ENCODE measurements around the gene SLA2.
"Not testable (repeated sequence)": the region's sequence is repeated elsewhere in the genome, so short reads cannot be mapped to it uniquely, and the experiment has no call there.

The SLA2 gene

GRCh38 chr20:36645998-36646397 is at the start of gene SLA2:
Gene SLA2 (minus strand): TSS chr20:36646196. CDS start chr20:36641335, 4,861 bp downstream.
- TF ChIP-seq POLR2A (IDR thresholded peaks at IDR 0.05; ENCODE audit: low read depth, low read length), result no peak
- no peak for FAIRE-seq
- no peak for DNase-seq (ENCODE audit: insufficient read length, low spot score)

DNA sequence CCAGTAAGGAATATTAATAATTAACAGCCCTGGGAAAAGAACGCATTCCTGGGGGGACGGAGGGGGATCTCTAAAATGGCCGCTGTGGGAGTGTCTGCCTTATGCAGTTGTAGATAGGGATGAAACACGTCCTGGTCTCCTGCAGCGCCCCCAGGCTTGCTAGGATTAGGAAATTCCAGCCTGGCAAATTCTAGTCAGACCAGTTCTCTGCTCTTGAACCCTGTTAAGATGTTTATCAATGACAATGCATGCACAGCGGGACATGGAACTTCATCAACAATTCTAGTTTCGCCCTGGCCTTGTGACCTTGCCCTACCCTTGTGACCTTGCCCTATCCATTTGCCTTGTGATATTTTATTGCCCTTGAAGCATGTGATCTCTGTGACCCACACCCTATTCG is 49.5 kb upstream of the SLA2 start:
- not testable (repeated sequence) for FAIRE-seq; DNase-seq (ENCODE audit: insufficient read length, low spot score)

DNA sequence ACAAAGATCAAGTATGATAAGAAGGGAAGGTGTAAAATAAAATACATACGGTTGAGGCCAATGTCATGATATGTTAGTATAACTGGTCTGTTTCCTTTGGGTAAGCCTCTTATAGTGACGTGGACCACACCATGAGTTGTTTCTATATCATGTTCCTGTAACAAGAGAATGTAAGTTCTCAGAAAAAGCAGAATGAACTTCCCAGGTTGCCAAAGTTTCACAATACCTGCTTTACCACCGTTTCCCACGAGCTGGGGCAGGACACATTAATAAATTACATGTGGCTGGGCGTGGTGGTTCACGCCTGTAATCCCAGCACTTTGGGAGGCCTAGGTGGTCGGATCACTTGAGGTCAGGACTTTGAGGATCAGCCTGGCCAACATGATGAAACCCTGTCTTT is 42.6 kb upstream of the SLA2 start:
- no peak for TF ChIP-seq POLR2A (IDR thresholded peaks at IDR 0.05; ENCODE audit: low read depth, low read length)
- FAIRE-seq (no peak), DNase-seq (ENCODE audit: insufficient read length, low spot score) (no peak)

- FAIRE-seq, result no peak
Observed at GRCh38 chr20:36687850-36688249, 41.9 kb upstream of the SLA2 start.

GRCh38 chr20:36686944-36687343 is 40.9 kb upstream of the SLA2 start:
- DNase-seq (ENCODE audit: insufficient read length, low spot score) (no peak), FAIRE-seq (no peak)
- no peak for TF ChIP-seq POLR2A (IDR thresholded peaks at IDR 0.05; ENCODE audit: low read depth, low read length)

More at GRCh38 chr20:36687850-36688249, 41.9 kb upstream of the SLA2 start:
- no peak for DNase-seq (ENCODE audit: insufficient read length, low spot score)
- no peak for TF ChIP-seq POLR2A (IDR thresholded peaks at IDR 0.05; ENCODE audit: low read depth, low read length)

DNA sequence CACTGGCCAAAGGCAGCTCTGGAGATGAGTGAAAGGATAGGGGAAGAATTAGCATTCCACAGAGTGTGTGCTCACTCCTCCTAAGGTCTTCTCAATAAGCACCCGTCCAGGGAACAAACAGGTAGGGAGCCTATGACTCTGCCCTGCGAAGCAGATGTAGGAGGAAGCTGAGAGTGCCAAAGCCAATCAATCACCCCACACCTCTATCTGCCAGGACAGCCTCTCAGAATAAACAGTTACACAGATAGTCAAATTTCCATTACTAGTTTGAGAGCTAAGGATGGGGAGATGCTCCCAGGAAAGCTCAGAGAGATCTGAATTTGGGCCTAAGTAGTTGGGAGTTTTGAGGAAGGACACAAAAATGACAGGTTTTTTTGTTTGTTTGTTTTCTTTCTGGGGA is 40.5 kb upstream of the SLA2 start:
- DNase-seq (ENCODE audit: insufficient read length, low spot score) (no peak), FAIRE-seq (no peak)
- TF ChIP-seq POLR2A (IDR thresholded peaks at IDR 0.05; ENCODE audit: low read depth, low read length), result no peak

- DNase-seq (ENCODE audit: insufficient read length, low spot score) (no peak), FAIRE-seq (no peak)
- TF ChIP-seq POLR2A (IDR thresholded peaks at IDR 0.05; ENCODE audit: low read depth, low read length), result no peak
Observed at GRCh38 chr20:36684747-36685146, 38.8 kb upstream of the SLA2 start.

DNA sequence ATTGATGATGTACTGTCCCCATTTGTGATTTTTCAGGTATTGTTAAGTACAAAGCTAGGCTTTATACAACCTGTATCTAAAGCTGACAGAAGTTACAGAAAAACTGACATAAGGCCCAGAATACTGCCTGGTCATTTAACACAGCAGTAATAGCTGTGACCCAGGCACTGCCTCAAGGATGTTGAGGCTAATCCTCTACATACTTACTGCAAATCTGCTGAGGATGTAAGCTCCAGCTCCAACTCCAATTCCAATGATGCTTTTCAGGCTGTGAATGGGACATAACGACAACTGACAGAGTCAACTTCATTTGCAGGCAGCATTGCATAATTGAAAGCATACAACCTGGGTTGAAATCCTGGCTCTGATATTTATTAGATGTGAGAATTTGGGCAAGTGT is 36.3 kb upstream of the SLA2 start:
- no peak for TF ChIP-seq POLR2A (IDR thresholded peaks at IDR 0.05; ENCODE audit: low read depth, low read length)
- no peak for DNase-seq (ENCODE audit: insufficient read length, low spot score)
- no peak for FAIRE-seq

DNA sequence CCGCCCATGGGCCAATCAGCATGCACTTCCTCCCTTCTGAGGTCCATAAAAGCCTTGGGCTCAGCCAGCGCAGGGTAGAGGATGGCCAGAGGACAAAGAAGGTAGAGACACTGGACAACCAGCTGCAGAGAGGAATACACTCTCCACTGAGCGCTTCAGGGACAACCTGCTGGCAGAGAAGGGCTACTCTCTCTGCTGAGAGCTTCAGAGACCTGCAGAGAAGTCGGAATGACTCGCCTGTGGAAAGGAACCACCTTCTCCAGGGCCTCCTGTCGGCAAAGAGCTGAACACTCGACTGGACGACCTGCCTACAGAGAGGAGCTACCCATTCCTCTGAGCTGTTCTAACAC is 31.4 kb upstream of the SLA2 start:
- no peak; the same call in 1 of the 2 replicates for TF ChIP-seq POLR2A (IDR thresholded peaks at IDR 0.05; ENCODE audit: low read depth, low read length)
- FAIRE-seq (no peak), DNase-seq (ENCODE audit: insufficient read length, low spot score) (no peak)

- no peak for TF ChIP-seq POLR2A (IDR thresholded peaks at IDR 0.05; ENCODE audit: low read depth, low read length)
- no peak for DNase-seq (ENCODE audit: insufficient read length, low spot score)
- FAIRE-seq, result no peak
Observed at GRCh38 chr20:36676701-36677421, 30.9 kb upstream of the SLA2 start.

- FAIRE-seq, result not testable (repeated sequence)
Observed at GRCh38 chr20:36675545-36675944, 29.5 kb upstream of the SLA2 start.

GRCh38 chr20:36672991-36673390 is 27.0 kb upstream of the SLA2 start:
- FAIRE-seq (no peak), DNase-seq (ENCODE audit: insufficient read length, low spot score) (no peak)
- no peak for TF ChIP-seq POLR2A (IDR thresholded peaks at IDR 0.05; ENCODE audit: low read depth, low read length)

More at GRCh38 chr20:36675545-36675944, 29.5 kb upstream of the SLA2 start:
- DNase-seq (ENCODE audit: insufficient read length, low spot score), result not testable (repeated sequence)

GRCh38 chr20:36670665-36671357 is 24.8 kb upstream of the SLA2 start:
- no peak for FAIRE-seq
- no peak for TF ChIP-seq POLR2A (IDR thresholded peaks at IDR 0.05; ENCODE audit: low read depth, low read length)
- DNase-seq (ENCODE audit: insufficient read length, low spot score), result no peak

DNA sequence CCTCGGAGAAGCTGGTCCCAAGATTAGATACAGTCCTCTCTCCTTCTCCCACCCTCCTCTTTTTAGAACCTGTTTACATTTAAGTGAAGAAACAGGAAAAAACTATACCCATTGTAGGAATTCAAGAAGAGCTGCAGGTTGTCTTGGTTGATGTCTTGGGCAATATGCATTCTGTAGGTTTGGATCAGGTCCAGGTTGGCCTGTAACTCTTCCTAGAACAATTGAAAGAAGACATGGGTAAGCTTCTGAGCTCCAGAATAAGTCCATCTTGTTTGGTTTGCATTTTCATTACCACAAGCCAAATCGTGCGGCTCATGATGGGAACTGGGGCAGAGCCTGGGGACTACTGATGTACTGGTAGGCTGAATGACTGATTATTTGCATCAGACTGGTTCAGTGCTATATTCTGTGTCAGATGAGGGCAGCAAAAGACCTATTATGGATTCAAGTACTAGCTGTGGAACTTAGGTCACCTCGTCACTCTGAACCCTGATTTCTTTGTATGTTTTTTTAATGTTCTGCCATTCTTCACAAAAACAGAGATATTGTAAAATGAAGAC is 20.3 kb upstream of the SLA2 start:
- FAIRE-seq, result no peak
- DNase-seq (ENCODE audit: insufficient read length, low spot score), result no peak
- no peak for TF ChIP-seq POLR2A (IDR thresholded peaks at IDR 0.05; ENCODE audit: low read depth, low read length)

DNA sequence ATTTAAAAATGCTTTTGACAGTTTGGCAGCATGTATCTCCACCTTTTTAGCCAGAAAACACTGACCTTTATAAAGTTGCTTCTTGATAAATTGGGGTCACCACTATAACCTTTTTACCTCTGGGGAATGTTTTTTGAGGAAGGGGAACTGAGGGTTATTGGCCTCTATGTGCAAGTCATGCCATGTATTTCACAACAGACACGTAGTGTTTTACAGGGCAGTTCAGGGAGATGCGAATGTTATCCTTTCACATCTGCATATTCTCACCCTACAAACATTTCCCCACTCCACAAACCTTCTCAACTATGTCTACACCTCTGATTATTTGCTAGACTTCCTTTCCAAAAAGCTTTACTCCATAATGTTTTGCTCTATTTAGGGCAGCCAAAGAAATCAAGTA is 17.0 kb upstream of the SLA2 start:
- no peak for DNase-seq (ENCODE audit: insufficient read length, low spot score)
- FAIRE-seq, result no peak
- TF ChIP-seq POLR2A (IDR thresholded peaks at IDR 0.05; ENCODE audit: low read depth, low read length), result no peak
